OCI-LY3 (cell line): ENCODE data around the gene C8B.

Source experiments
- H2AFZ ChIP-seq: fragments of 200-600, 300-600 bp; shearing (Covaris generic); 2 replicates; pipeline ENCODE4 v1.6.0; 2014; ENCODE audit warnings: antibody characterized with exemption, low read depth, low read length
- H3K27ac ChIP-seq: fragments of 200-600, 300-600 bp; sonication (generic); 2 replicates; pipeline ENCODE4 v1.5.1; 2014; ENCODE audit warnings: mild to moderate bottlenecking, low read length, moderate library complexity, mixed read lengths
- H3K27me3 ChIP-seq: fragments of 200-600, 300-600 bp; sonication (generic); 2 replicates; pipeline ENCODE4 v1.6.1; 2014; ENCODE audit warnings: low read depth, low read length, mixed read lengths
- H3K36me3 ChIP-seq: fragments of 200-600, 300-600 bp; sonication (generic); replicated peaks from 2 replicates; pipeline ENCODE3; 2014; ENCODE audit warnings: low read depth, low read length, mixed read lengths
- H3K4me1 ChIP-seq: fragments of 300-600, 200-600 bp; sonication (generic); 2 replicates; pipeline ENCODE4 v1.6.1; 2014; ENCODE audit warnings: low read length, mixed read lengths
- H3K4me2 ChIP-seq: fragments of 200-600, 300-600 bp; sonication (generic); 2 replicates; pipeline ENCODE4 v1.6.1; 2014; ENCODE audit warnings: low read length, mixed read lengths
- H3K4me3 ChIP-seq: fragments of 300-600, 200-600 bp; sonication (generic); 2 replicates; pipeline ENCODE4 v1.5.1; 2014; ENCODE audit warnings: antibody characterized with exemption, mild to moderate bottlenecking, low read length, moderate library complexity
- H3K79me2 ChIP-seq: fragments of 300-600, 200-600 bp; shearing (Covaris generic); 2 replicates; pipeline ENCODE4 v1.6.1; 2014; ENCODE audit warnings: mild to moderate bottlenecking, low read length, mixed read lengths
- H3K9ac ChIP-seq: fragments of 300-600, 200-600 bp; shearing (Covaris generic); 2 replicates; pipeline ENCODE4 v1.6.0; 2014; ENCODE audit warnings: mild to moderate bottlenecking, low read length, moderate library complexity
- H3K9me3 ChIP-seq: fragments of 200-600, 300-600 bp; shearing (Covaris generic); 2 replicates; pipeline ENCODE4 v1.6.1; 2014; ENCODE audit warnings: low read length, mixed read lengths; ENCODE audit not compliant: insufficient read depth
- H4K20me1 ChIP-seq: fragments of 200-600, 300-600 bp; sonication (generic); 2 replicates; pipeline ENCODE4 v1.6.1; 2016; ENCODE audit warnings: low read length, mixed read lengths; ENCODE audit not compliant: insufficient read depth
- EZH2phosphoT487 ChIP-seq: fragments of 200-600 bp; shearing (Covaris generic); IDR thresholded peaks from 2 replicates; pipeline ENCODE4 v1.6.1; 2018; ENCODE audit warnings: antibody characterized with exemption, mixed run types, low read depth
- TF ChIP-seq, protein P1 (sequence below): fragments of 200-600, 300-600 bp; sonication (generic); IDR thresholded peaks from 2 replicates; pipeline ENCODE4 v1.5.1; 2014; ENCODE audit warnings: antibody characterized with exemption, low read length, low read depth

Gene C8B

DNA sequence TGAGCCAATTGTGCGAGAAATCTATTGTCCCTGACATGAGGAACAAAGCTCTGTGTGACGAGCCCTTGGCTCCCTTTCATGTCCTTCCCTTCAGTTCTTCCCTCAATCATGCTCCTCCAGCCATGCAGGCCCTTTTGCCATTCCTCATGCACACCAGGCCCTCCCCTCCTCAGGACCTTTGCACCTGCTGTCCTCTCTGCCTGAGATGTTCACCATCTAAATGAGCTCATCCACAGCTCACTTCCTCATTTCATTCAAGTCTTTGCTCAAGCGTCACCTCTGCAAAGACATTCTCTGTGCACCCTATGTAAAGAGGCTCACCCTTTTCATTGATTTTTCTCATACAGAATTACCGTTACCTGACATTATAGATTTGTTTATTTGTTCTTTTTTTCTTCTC is 43.7 kb downstream of the C8B start:
- TF ChIP-seq EZH2phosphoT487: no peak
- TF ChIP-seq, protein P1, sequence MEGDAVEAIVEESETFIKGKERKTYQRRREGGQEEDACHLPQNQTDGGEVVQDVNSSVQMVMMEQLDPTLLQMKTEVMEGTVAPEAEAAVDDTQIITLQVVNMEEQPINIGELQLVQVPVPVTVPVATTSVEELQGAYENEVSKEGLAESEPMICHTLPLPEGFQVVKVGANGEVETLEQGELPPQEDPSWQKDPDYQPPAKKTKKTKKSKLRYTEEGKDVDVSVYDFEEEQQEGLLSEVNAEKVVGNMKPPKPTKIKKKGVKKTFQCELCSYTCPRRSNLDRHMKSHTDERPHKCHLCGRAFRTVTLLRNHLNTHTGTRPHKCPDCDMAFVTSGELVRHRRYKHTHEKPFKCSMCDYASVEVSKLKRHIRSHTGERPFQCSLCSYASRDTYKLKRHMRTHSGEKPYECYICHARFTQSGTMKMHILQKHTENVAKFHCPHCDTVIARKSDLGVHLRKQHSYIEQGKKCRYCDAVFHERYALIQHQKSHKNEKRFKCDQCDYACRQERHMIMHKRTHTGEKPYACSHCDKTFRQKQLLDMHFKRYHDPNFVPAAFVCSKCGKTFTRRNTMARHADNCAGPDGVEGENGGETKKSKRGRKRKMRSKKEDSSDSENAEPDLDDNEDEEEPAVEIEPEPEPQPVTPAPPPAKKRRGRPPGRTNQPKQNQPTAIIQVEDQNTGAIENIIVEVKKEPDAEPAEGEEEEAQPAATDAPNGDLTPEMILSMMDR: no peak

DNA sequence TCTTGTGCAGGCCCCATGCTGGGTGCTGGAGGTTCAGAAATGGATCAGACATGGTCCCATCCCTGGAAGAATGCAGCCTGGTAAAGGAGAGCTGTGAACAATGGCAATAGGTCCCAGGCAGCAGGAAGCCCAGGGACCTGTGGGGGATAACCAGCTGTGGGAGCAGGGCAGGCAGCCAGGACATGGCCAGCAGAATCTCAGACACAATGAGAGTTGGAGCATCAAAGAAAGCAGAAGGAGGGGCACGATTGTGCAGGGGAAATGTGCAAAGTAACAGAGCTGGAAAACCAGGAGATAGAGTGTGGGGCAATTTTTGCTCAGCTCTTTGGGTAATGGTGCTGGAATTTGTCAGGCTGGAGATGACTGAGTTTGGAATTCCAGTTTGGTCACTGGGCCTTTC is 44.3 kb downstream of the C8B start:
- H3K9ac ChIP-seq: no peak overlapping the region
- no peaks in the 10 kb centered on the region for H4K20me1 ChIP-seq
- no peaks in the 10 kb centered on the region for H3K27me3 ChIP-seq
- no peak overlapping the region for H3K4me3 ChIP-seq
- H3K79me2 ChIP-seq: no peaks in the 10 kb centered on the region
- H2AFZ ChIP-seq: no peak overlapping the region
- peaks cover 3% of the 10 kb centered on the region for H3K4me1 ChIP-seq
- no peak for TF ChIP-seq EZH2phosphoT487
- TF ChIP-seq, protein P1: no peak
- H3K27ac ChIP-seq: no peak overlapping the region
- no peaks in the 10 kb centered on the region for H3K9me3 ChIP-seq
- H3K36me3 ChIP-seq: no peaks in the 10 kb centered on the region
- H3K4me2 ChIP-seq: no peak overlapping the region

More for the DNA sequence above, 43.7 kb downstream of the C8B start:
- Histone ChIP-seq H3K4me3 (no peak overlapping the region), H3K9ac (no peak overlapping the region), H4K20me1 (no peaks in the 10 kb centered on the region), H3K4me1 (peaks cover 3% of the 10 kb centered on the region), H2AFZ (no peak overlapping the region), H3K79me2 (no peaks in the 10 kb centered on the region), H3K4me2 (no peak overlapping the region), H3K27ac (no peak overlapping the region), H3K9me3 (no peaks in the 10 kb centered on the region), H3K27me3 (no peaks in the 10 kb centered on the region), H3K36me3 (no peaks in the 10 kb centered on the region)

DNA sequence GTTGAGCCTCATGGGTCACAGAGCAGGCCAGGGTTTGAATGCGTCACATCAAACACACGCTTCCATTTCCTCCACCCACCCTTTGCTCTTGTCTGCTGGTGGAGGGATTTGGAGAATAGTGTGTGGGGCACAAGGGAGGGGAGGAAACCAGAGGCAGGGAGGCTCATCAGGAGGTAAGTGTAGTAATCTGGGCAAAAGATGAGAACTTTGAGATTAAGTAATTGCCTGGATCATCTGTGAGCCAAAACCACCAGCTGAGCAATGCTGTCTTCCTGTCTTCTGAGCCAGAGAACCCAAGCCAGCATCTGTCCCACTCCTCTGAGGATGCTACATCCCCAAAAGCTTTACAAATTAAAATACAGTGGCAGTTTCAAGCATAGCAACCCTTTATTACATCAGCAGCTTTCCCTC is 45.2 kb downstream of the C8B start:
- peaks cover 3% of the 10 kb centered on the region for H3K4me1 ChIP-seq
- no peak overlapping the region for H2AFZ ChIP-seq
- no peak overlapping the region for H3K4me2 ChIP-seq
- H3K9me3 ChIP-seq: no peaks in the 10 kb centered on the region
- H3K4me3 ChIP-seq: no peak overlapping the region
- no peaks in the 10 kb centered on the region for H3K79me2 ChIP-seq
- no peaks in the 10 kb centered on the region for H3K27me3 ChIP-seq
- H3K27ac ChIP-seq: no peak overlapping the region
- no peak overlapping the region for H3K9ac ChIP-seq
- no peak for TF ChIP-seq EZH2phosphoT487
- TF ChIP-seq, protein P1: no peak
- H4K20me1 ChIP-seq: no peaks in the 10 kb centered on the region
- H3K36me3 ChIP-seq: no peaks in the 10 kb centered on the region

DNA sequence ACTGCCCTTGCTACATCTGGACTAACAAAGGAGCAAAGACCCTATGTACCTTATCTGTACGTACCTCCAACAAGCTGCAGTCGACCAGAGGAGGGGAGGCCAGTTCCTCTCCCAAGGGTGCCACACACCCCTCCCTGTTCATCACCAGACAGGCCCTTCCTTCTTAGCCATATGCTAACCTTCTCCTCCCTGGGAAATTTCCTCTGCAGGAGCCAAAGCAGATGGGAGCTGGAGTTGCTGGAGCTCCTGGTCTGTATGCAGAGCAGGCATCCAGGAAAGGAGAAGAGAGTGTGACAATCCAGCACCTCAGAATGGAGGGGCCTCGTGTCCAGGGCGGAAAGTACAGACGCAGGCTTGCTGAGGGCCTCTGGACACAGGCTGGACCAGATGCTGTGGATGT is 48.5 kb downstream of the C8B start:
- Histone ChIP-seq H3K4me2 (no peak overlapping the region), H3K36me3 (no peaks in the 10 kb centered on the region), H3K79me2 (no peaks in the 10 kb centered on the region), H3K4me1 (peaks cover 2% of the 10 kb centered on the region), H3K27me3 (no peaks in the 10 kb centered on the region), H3K9ac (no peak overlapping the region), H4K20me1 (no peaks in the 10 kb centered on the region), H3K4me3 (no peak overlapping the region), H3K27ac (no peak overlapping the region), H2AFZ (no peak overlapping the region), H3K9me3 (no peaks in the 10 kb centered on the region)
- TF ChIP-seq, protein P1: no peak
- TF ChIP-seq EZH2phosphoT487: no peak
